VCaP (cell line): Measurements from ENCODE around the gene KRT71.

Source experiments
- H3K27ac ChIP-seq: fragments of 450-650 bp; 2 replicates; pipeline ENCODE4 v1.5.1; 2017
- TF ChIP-seq, protein P1 (sequence below): fragments of 450-650 bp; conservative IDR thresholded peaks from 2 replicates; pipeline ENCODE4 v1.5.1; 2017; ENCODE audit warnings: mild to moderate bottlenecking, moderate library complexity

Gene KRT71

DNA sequence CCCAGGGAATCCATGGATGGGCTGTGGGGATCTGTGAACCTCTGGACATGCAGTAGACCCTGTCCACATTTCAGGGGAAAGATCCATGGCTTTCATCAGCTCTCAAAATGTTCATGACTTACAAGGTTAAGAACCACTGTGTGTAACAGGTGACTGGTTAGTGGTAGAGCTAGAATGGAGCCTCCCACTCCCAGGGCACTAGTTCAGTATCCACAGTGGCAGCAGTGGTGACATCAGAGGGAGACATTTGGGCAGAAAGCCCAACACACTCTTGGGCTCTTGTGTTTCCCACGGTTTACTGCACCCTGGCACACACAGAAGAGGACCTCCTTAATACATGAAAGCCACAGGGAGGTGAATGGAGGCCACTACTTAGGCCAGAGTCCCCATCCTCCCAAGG, 11.6 kb upstream of the KRT71 start:
- TF ChIP-seq, protein P1, sequence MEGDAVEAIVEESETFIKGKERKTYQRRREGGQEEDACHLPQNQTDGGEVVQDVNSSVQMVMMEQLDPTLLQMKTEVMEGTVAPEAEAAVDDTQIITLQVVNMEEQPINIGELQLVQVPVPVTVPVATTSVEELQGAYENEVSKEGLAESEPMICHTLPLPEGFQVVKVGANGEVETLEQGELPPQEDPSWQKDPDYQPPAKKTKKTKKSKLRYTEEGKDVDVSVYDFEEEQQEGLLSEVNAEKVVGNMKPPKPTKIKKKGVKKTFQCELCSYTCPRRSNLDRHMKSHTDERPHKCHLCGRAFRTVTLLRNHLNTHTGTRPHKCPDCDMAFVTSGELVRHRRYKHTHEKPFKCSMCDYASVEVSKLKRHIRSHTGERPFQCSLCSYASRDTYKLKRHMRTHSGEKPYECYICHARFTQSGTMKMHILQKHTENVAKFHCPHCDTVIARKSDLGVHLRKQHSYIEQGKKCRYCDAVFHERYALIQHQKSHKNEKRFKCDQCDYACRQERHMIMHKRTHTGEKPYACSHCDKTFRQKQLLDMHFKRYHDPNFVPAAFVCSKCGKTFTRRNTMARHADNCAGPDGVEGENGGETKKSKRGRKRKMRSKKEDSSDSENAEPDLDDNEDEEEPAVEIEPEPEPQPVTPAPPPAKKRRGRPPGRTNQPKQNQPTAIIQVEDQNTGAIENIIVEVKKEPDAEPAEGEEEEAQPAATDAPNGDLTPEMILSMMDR = no peak
- no peak overlapping the region for H3K27ac ChIP-seq

GRCh38 chr12:52561880-52562449, 9.0 kb upstream of the KRT71 start:
- no peak overlapping the region for H3K27ac ChIP-seq
- TF ChIP-seq, protein P1 = peak; percentile 44; the same call in 1 of the 2 replicates

DNA sequence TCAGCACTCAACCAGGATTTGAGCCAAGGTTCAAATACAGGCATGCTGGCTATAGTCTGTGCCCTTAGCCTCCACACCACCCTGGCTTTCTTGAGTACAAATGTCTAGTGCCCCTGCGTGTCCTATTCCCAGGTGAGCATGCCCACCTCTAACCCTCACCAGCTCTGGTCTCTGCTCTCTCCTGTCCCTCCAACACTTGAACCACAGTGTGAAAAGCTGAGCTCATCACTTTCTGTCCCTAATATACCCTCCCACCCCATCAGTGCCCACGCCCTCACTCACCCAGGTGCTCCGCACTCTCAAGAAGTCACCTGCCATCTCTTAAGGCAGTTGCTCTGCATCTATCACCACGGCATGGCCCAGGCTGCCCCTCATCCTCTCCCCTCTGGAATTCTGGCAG, 7.0 kb upstream of the KRT71 start:
- TF ChIP-seq, protein P1 = no peak
- H3K27ac ChIP-seq = no peak overlapping the region

GRCh38 chr12:52558781-52559445, 6.0 kb upstream of the KRT71 start:
- TF ChIP-seq, protein P1 = no peak
- H3K27ac ChIP-seq = no peak overlapping the region

GRCh38 chr12:52557476-52557875, 4.5 kb upstream of the KRT71 start:
- H3K27ac ChIP-seq = no peak overlapping the region
- TF ChIP-seq, protein P1 = no peak

GRCh38 chr12:52555577-52555976, 2.6 kb upstream of the KRT71 start:
- H3K27ac ChIP-seq = no peak overlapping the region
- TF ChIP-seq, protein P1 = no peak

DNA sequence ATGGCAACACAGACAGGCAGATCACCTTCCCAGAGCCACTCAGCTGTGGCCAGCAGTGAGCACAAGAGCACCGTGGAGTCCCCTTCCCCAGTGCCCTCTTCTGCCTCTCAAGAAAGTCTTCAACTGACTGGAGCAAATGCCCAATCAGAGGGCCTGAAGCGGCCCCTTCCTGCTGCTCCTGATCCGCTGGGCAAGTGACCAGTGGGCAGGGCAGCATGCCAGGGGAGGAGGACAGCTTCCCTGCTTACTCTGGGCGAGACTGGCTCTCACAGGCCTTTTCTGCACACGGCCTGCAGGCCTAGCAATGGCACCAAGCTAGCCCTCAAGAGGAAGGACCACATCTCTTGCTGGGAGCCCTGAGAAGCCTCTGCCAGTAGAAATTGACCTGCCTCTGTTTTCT, 890 bp downstream of the KRT71 start:
- TF ChIP-seq, protein P1 = no peak
- H3K27ac ChIP-seq = no peak overlapping the region
